HG02938 (cell line): ENCODE results near the gene DEGS1.
"Not testable (repeated sequence)": the region's sequence is repeated elsewhere in the genome, so short reads cannot be mapped to it uniquely, and the experiment has no call there.

Experiments
- ATAC-seq: cut with Tn5 transposase; IDR thresholded peaks from one replicate; pipeline ENCODE4 v1.9.1; 2021; ENCODE audit warnings: mild to moderate bottlenecking, moderate library complexity; ENCODE audit not compliant: unreplicated experiment

Gene DEGS1

DNA sequence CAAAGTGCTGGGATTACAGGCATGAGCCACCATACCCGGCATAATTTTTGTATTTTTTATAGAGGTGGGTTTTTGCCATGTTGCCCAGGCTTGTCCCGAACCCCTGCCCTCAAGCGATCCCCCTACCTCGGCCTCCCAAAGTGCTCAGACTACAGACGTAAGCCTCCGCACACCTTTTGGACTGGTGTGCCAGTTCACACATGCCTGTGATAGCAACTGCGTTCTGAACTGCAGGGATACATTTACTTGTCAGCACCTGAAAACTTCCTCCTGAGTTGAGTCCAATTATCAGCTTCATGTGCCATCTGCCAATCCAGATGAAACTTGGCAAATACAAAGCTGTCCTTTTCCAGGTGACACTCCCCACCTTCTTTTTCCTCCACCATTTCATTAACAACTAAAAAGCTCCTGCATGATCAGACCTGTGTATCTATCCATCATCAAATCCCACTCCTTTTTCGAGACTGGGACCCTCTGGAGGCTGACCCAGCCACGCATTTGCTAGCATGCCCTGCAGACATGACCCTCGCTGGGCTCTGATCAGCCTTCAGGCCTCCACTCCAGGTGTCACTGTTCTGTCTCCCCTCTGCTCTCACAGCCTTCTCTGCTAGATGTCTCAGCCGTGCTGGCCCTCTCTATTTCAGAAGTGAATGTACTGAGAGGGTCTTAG, 2.1 kb upstream of the DEGS1 start:
- no peak for ATAC-seq

- no peak for ATAC-seq
Observed at GRCh38 chr1:224181453-224181810, 1.6 kb upstream of the DEGS1 start.

- peak; percentile 48 for ATAC-seq
Observed at GRCh38 chr1:224182057-224182865, 779 bp upstream of the DEGS1 start.

GRCh38 chr1:224183591-224184312, 712 bp downstream of the DEGS1 start:
- ATAC-seq, result peak; percentile 42

GRCh38 chr1:224185208-224185607, 2.2 kb downstream of the DEGS1 start:
- ATAC-seq, result no peak

GRCh38 chr1:224188286-224188685, 5.2 kb downstream of the DEGS1 start:
- no peak for ATAC-seq

DNA sequence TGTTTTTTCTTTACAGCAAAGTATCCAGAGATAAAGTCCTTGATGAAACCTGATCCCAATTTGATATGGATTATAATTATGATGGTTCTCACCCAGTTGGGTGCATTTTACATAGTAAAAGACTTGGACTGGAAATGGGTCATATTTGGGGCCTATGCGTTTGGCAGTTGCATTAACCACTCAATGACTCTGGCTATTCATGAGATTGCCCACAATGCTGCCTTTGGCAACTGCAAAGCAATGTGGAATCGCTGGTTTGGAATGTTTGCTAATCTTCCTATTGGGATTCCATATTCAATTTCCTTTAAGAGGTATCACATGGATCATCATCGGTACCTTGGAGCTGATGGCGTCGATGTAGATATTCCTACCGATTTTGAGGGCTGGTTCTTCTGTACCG, 6.5 kb downstream of the DEGS1 start:
- no peak for ATAC-seq

DNA sequence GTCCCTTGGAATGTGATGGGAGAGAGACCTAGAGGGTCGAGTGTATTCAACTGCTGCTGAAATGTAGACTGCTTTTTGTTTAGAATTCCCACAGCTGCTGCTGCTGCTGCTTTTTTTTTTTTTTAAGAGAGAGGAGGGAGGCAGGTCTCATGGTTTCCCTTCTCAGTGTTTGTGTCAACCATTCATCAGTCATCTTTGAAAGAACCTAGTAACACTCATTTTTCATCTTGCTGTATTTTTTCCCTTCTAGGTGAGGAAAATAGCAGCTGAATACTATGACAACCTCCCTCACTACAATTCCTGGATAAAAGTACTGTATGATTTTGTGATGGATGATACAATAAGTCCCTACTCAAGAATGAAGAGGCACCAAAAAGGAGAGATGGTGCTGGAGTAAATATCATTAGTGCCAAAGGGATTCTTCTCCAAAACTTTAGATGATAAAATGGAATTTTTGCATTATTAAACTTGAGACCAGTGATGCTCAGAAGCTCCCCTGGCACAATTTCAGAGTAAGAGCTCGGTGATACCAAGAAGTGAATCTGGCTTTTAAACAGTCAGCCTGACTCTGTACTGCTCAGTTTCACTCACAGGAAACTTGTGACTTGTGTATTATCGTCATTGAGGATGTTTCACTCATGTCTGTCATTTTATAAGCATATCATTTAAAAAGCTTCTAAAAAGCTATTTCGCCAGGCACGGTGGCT, 9.2 kb downstream of the DEGS1 start:
- ATAC-seq, result no peak

- ATAC-seq, result no peak
Observed at GRCh38 chr1:224193319-224193966, 10.4 kb downstream of the DEGS1 start.

DNA sequence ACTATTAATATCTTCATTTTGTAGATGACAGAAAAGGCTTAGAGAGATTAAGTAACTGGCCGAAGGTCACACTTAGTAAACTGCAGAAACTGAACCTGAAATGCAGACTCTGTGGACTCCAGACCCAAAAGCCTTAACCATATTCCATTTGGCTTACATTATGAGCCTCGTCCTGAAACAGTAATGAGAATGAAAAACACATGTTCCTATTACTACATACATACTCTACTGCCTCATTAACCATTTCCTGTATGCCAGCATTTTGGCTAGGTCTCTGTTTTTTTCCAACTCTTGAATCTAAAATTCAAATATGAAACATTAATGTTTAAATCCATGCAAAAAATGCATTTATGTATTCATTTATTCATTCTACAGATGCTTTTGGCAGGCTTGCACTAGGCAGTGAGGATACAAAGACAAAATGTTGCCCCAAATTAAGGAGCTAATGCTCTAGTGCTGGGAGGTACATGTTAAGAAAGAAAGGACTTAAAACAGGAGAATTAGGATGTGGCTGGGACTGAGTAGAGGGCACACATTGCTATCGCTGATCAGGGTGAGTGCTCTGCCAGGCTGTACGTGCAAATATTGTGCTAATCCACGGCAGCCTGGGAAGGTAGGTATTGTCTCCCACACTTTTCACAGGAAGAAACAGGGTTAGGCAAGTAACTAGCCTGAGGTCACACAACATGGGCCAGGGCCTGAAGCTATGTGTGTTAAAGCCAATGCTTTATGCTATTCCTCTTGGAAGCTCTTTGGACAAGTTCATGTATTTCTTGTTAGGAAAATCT, 14.0 kb downstream of the DEGS1 start:
- ATAC-seq, result no peak

GRCh38 chr1:224198572-224198971, 15.5 kb downstream of the DEGS1 start:
- ATAC-seq, result no peak

DNA sequence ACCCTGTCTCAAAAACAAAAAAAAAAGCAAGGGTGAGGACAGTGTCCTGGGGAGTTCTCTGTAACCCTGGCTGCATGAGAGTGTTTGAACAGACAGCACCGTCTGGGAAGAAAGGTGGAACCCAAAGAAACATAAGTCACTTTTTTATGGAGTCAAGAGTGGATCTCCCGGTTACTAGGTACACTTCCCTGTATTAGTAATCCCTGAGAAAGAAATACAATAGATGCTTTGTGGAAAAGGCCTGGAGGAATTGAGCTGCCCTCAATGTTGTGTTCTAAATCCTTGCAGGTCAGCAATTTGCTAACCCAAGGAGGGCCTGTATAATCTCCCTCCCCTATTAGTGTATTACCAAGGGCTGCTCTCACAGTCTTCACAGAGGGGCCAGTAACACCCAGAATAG, 16.6 kb downstream of the DEGS1 start:
- no peak for ATAC-seq

- ATAC-seq, result no peak
Observed at GRCh38 chr1:224201383-224201782, 18.3 kb downstream of the DEGS1 start.

DNA sequence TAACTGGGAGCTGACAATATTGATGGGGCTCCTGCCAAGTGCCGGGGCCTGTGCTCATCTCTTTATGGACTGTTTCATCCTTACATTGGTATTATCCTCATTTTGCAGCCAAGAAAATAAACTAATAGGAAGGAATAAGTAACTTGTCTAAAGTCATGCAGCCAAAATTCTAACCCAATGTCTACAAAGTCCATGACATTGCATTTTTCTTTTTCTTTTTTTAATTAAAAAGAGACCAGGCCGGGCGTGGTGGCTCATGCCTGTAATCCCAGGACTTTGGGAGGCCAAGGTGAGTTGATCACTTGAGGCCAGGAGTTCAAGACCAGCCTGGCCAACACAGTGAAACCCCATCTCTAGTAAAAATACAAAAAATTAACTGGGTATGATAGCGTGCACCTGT, 18.8 kb downstream of the DEGS1 start:
- ATAC-seq, result no peak

DNA sequence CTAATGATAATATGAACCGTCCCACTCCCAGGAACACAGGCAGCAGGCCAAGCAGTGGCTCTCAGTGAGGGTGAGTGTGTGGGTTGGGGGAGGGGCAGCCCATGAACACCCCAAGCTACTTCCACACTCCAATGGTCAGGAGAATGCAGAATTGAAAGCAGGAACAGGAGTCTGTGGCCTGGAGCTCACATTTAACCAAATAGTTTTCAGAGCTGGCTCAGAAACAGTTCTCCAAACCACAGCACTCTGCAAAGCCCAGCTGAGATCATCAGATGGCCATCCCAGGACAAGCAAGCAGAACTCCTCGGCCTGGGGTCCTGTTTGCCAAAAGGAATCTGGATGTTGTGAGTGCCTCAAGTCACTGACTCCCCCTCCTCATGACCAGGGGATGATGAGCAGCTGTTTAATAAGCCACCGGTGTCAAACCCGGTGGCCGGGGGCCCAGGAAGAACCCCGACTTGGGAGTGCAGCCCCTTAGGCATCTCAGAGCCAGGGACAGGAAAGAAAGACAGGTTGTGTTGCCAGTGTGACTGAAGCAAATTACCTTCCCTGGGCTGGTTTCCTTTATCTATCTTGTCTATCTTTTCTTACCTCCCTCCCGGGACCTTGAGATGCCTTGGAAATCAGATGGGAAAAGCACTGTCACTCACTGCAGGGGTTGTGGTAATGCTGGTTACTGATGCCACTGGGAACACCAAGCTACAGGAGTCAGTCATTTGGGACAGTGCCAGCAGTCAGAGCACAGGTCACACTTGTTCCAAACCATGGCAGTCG, 20.4 kb downstream of the DEGS1 start:
- no peak for ATAC-seq

DNA sequence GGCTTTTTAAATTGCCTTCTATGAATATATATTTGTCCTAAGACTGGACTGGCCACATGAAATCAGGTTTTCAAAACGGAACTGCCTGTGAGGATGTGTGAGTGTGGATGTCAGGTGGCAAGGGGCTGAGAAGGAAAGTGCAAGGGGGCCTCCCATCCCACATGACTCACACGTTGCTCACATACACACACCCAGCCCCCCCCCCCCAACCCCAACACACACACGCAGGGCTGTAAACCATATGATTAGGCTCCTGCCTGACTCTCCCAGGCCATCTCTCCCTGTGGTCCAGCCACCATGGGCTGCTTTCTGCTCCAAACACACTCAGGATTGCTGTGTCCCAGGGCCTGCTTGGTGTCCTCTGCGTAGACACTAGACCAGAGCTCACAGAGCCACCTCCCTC, 22.4 kb downstream of the DEGS1 start:
- no peak for ATAC-seq

DNA sequence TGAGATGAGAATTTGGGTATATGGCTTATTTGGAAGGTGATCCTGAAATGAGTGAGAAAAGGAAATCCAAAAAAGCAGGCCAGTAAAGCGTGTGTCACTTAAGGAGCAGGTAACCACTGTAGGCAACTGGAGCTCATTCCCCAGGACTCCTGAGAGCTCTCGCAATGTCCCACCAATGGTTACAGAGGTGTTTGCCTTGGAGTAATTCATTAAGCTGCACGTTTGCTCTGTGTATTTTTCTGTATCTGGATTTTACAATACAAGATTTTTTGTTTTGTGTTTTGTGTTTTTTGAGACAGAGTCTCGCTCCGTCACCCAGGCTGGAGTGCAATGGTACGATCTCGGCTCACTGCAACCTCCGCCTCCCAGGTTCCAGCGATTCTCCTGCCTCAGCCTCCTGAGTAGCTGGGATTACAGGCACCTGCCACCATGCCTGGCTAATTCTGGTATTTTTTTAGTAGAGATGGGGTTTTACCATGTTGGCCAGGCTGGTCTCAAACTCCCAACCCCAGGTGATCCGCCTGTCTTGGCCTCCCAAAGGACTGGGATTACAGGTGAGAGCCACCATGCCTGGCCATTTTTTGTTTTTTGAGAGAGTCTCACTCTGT, 23.0 kb downstream of the DEGS1 start:
- not testable (repeated sequence) for ATAC-seq

GRCh38 chr1:224211206-224211962, 28.3 kb downstream of the DEGS1 start:
- no peak for ATAC-seq
